HG03060 (cell line): ENCODE measurements around the gene BROX.
"Not testable (repeated sequence)": the region's sequence is repeated elsewhere in the genome, so short reads cannot be mapped to it uniquely, and the experiment has no call there.

Experiments
- ATAC-seq: cut with Tn5 transposase; IDR thresholded peaks from one replicate; pipeline ENCODE4 v1.9.1; 2021; ENCODE audit warnings: low read depth, moderate number of reproducible peaks; ENCODE audit not compliant: unreplicated experiment

The BROX gene

GRCh38 chr1:222730866-222731265, 18.5 kb downstream of the BROX start:
- no peak for ATAC-seq

GRCh38 chr1:222732216-222733159, 20.1 kb downstream of the BROX start:
- ATAC-seq = peak; percentile 98

GRCh38 chr1:222734740-222735139, 22.4 kb downstream of the BROX start:
- no peak for ATAC-seq

- no peak for ATAC-seq
Measured at GRCh38 chr1:222736470-222736869, 24.1 kb downstream of the BROX start.

- no peak for ATAC-seq
Measured at GRCh38 chr1:222736972-222737371, 24.6 kb downstream of the BROX start, which contains the start of gene FAM177B. TSS of gene FAM177B (plus strand) at chr1:222737202. CDS start at chr1:222746546, 9,344 bp downstream.

GRCh38 chr1:222739465-222739864, 27.1 kb downstream of the BROX start:
- no peak for ATAC-seq

GRCh38 chr1:222739929-222740328, 27.6 kb downstream of the BROX start:
- no peak for ATAC-seq

- ATAC-seq = not testable (repeated sequence)
Measured at GRCh38 chr1:222741630-222742457, 29.5 kb downstream of the BROX start.

- no peak for ATAC-seq
Measured at GRCh38 chr1:222749927-222750326, 37.6 kb downstream of the BROX start.

- no peak for ATAC-seq
Measured at GRCh38 chr1:222750651-222751050, 38.3 kb downstream of the BROX start.

GRCh38 chr1:222751255-222751654, 38.9 kb downstream of the BROX start:
- no peak for ATAC-seq

- no peak for ATAC-seq
Measured at GRCh38 chr1:222754366-222755139, 42.2 kb downstream of the BROX start.

- ATAC-seq = no peak
Measured at GRCh38 chr1:222757646-222758268, 45.4 kb downstream of the BROX start.

- no peak for ATAC-seq
Measured at GRCh38 chr1:222759451-222760035, 47.2 kb downstream of the BROX start.

- no peak for ATAC-seq
Measured at GRCh38 chr1:222761083-222761482, 48.7 kb downstream of the BROX start.

- not testable (repeated sequence) for ATAC-seq
Measured at GRCh38 chr1:222762178-222762577, 49.8 kb downstream of the BROX start.

- ATAC-seq = no peak
Measured at GRCh38 chr1:222767152-222767571, 54.8 kb downstream of the BROX start.

- ATAC-seq = no peak
Measured at GRCh38 chr1:222768592-222768991, 56.2 kb downstream of the BROX start.

- no peak for ATAC-seq
Measured at GRCh38 chr1:222769181-222769580, 56.8 kb downstream of the BROX start.
